SK-N-SH (cell line): ENCODE results near the gene TMEM254.

Experiments used
- CHD2 ChIP-seq: fragments of 150-350 bp; IDR thresholded peaks from 2 replicates; pipeline ENCODE4 v1.6.1; 2018; ENCODE audit warnings: low read length; ENCODE audit not compliant: partially characterized antibody
- EP300 ChIP-seq, 2 experiments: IDR thresholded peaks; 2 replicates each; pipeline versions ENCODE4 v1.4.0 to v1.6.1; 2012; ENCODE audit warnings: borderline replicate concordance in 1 of 2, low read depth in 1 of 2, low read length in 1 of 2
- EZH2phosphoT487 ChIP-seq: fragments of 200-600 bp; sonication (generic); IDR thresholded peaks from 2 replicates; pipeline ENCODE4 v1.6.1; 2017; ENCODE audit warnings: low read depth, mixed run types, mild to moderate bottlenecking, antibody characterized with exemption, moderate library complexity, borderline replicate concordance
- FOXJ3 ChIP-seq: sonication (generic); formaldehyde crosslinking; IDR thresholded peaks from 2 replicates; pipeline ENCODE4 v1.5.1; 2020; ENCODE audit warnings: mild to moderate bottlenecking, missing genetic modification reagents
- MXI1 ChIP-seq: IDR thresholded peaks from 2 replicates; pipeline ENCODE4 v1.6.1; 2012; ENCODE audit warnings: mild to moderate bottlenecking, low read depth, low read length, improper control_type of control experiment
- NFIC ChIP-seq: IDR thresholded peaks from 2 replicates; pipeline ENCODE4 v1.4.0; 2012; ENCODE audit warnings: borderline replicate concordance
- POLR2AphosphoS5 ChIP-seq: IDR thresholded peaks from 2 replicates; pipeline ENCODE4 v1.6.1; 2012; ENCODE audit warnings: low read depth, low read length
- RXRA ChIP-seq: IDR thresholded peaks from 2 replicates; pipeline ENCODE4 v1.4.0; 2012; ENCODE audit warnings: low read depth, mild to moderate bottlenecking, borderline replicate concordance
- TAF1 ChIP-seq: IDR thresholded peaks from 2 replicates; pipeline ENCODE4 v1.6.1; 2012; ENCODE audit warnings: low read depth, mild to moderate bottlenecking, low read length, moderate library complexity, borderline replicate concordance
- TCF12 ChIP-seq: IDR thresholded peaks from 2 replicates; pipeline ENCODE4 v1.4.0; 2012
- YY1 ChIP-seq: IDR thresholded peaks from 2 replicates; pipeline ENCODE4 v1.4.0; 2012; ENCODE audit warnings: low read depth, mild to moderate bottlenecking
- TF ChIP-seq, protein P1 (sequence below): fragments of 200-600 bp; sonication (generic); IDR thresholded peaks from 2 replicates; pipeline ENCODE4 v1.6.1; 2017; ENCODE audit warnings: antibody characterized with exemption, mild to moderate bottlenecking, moderate library complexity
- TF ChIP-seq, protein P2 (sequence below): IDR thresholded peaks from 2 replicates; pipeline ENCODE4 v1.6.1; 2012; ENCODE audit warnings: mild to moderate bottlenecking, low read depth, low read length, moderate library complexity

DNA sequence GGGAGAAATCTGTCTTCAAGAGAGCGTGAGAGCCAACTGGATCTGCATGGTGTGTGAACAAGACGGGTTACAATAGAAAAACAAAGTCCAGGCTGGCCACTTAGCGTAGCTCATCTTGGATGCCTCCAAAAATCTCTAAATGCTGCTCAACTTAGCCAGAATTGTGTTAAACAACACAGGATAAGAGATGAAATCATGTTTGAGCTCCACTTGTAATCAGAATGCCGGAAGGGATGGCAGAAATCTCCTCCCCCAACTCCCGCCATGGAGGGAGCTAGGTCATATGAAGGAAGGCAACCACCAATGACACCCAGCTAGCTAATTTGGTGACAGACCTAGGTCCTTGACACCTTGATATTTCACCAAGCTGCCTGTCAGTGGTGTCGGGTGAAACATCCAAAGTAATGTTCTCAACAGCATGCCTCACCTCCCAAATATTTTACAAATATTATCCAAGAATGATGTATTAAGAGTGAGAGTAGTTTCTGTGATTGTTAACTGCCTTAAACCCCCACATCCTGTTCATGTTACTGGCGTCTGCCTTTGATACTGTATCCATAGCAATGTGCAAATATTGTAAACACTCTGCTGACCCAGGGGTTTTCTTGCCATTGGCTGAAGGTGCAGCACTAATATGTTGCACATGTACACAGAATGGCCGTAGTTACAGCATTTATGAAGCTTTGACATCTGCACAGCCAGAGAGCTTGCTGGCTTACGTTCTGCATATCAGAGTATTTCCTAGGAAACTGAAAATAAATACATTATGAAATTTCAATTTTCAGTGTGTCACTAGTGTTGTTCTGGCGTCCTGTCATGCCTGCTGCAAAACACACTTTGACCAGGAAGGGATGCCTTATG lies 25.8 kb downstream of the TMEM254 start:
- TF ChIP-seq TCF12 (no peak), RXRA (no peak), POLR2AphosphoS5 (no peak), FOXJ3 (CRISPR knock-in tag) (no peak), MXI1 (peak; percentile 66; the same call in 1 of the 2 replicates), EP300 (IDR thresholded peaks at IDR 0.05; ENCODE audit: borderline replicate concordance in 1 of 2, low read depth in 1 of 2, low read length in 1 of 2) (no peak), EZH2phosphoT487 (no peak), YY1 (no peak), TAF1 (no peak), CHD2 (no peak), NFIC (no peak)
- TF ChIP-seq, protein P1, sequence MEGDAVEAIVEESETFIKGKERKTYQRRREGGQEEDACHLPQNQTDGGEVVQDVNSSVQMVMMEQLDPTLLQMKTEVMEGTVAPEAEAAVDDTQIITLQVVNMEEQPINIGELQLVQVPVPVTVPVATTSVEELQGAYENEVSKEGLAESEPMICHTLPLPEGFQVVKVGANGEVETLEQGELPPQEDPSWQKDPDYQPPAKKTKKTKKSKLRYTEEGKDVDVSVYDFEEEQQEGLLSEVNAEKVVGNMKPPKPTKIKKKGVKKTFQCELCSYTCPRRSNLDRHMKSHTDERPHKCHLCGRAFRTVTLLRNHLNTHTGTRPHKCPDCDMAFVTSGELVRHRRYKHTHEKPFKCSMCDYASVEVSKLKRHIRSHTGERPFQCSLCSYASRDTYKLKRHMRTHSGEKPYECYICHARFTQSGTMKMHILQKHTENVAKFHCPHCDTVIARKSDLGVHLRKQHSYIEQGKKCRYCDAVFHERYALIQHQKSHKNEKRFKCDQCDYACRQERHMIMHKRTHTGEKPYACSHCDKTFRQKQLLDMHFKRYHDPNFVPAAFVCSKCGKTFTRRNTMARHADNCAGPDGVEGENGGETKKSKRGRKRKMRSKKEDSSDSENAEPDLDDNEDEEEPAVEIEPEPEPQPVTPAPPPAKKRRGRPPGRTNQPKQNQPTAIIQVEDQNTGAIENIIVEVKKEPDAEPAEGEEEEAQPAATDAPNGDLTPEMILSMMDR, result no peak
- TF ChIP-seq, protein P2, sequence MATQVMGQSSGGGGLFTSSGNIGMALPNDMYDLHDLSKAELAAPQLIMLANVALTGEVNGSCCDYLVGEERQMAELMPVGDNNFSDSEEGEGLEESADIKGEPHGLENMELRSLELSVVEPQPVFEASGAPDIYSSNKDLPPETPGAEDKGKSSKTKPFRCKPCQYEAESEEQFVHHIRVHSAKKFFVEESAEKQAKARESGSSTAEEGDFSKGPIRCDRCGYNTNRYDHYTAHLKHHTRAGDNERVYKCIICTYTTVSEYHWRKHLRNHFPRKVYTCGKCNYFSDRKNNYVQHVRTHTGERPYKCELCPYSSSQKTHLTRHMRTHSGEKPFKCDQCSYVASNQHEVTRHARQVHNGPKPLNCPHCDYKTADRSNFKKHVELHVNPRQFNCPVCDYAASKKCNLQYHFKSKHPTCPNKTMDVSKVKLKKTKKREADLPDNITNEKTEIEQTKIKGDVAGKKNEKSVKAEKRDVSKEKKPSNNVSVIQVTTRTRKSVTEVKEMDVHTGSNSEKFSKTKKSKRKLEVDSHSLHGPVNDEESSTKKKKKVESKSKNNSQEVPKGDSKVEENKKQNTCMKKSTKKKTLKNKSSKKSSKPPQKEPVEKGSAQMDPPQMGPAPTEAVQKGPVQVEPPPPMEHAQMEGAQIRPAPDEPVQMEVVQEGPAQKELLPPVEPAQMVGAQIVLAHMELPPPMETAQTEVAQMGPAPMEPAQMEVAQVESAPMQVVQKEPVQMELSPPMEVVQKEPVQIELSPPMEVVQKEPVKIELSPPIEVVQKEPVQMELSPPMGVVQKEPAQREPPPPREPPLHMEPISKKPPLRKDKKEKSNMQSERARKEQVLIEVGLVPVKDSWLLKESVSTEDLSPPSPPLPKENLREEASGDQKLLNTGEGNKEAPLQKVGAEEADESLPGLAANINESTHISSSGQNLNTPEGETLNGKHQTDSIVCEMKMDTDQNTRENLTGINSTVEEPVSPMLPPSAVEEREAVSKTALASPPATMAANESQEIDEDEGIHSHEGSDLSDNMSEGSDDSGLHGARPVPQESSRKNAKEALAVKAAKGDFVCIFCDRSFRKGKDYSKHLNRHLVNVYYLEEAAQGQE, result no peak
